NT2/D1 (cell line): ENCODE data around the gene KDM4B.

ENCODE experiments used
- DNase-seq: peaks from one replicate; pipeline ENCODE4 v3.0.0-alpha.2; 2011; ENCODE audit warnings: low read depth, low spot score
- H3K27me3 ChIP-seq: 2 replicates; pipeline ENCODE4 v1.6.0; 2011; ENCODE audit warnings: mild to moderate bottlenecking; ENCODE audit not compliant: insufficient read length, insufficient read depth
- H3K36me3 ChIP-seq: 2 replicates; pipeline ENCODE4 v1.6.1; 2011; ENCODE audit warnings: mild to moderate bottlenecking, low read length, mixed read lengths; ENCODE audit not compliant: insufficient read depth, insufficient read length
- H3K4me1 ChIP-seq: 2 replicates; pipeline ENCODE4 v1.5.1; 2011; ENCODE audit not compliant: insufficient read depth, insufficient read length
- H3K4me3 ChIP-seq: 2 replicates; pipeline ENCODE4 v1.5.1; 2011; ENCODE audit warnings: low read depth; ENCODE audit not compliant: insufficient read length
- H3K9ac ChIP-seq: 2 replicates; pipeline ENCODE4 v1.6.0; 2011; ENCODE audit warnings: low read depth; ENCODE audit not compliant: insufficient read length
- H3K9me3 ChIP-seq: 2 replicates; pipeline ENCODE4 v1.5.1; 2011; ENCODE audit warnings: mild to moderate bottlenecking, low read length; ENCODE audit not compliant: insufficient read depth
- SUZ12 ChIP-seq: IDR thresholded peaks from 2 replicates; pipeline ENCODE4 v1.6.1; 2011; ENCODE audit not compliant: insufficient read length, insufficient read depth; ENCODE audit errors: extremely low read depth
- YY1 ChIP-seq: IDR thresholded peaks from 2 replicates; pipeline ENCODE4 v1.6.1; 2011; ENCODE audit not compliant: insufficient read length, insufficient read depth
- ZNF274 ChIP-seq: IDR thresholded peaks from 2 replicates; pipeline ENCODE4 v1.6.1; 2011; ENCODE audit warnings: mild to moderate bottlenecking, low read depth, low read length

Gene KDM4B

GRCh38 chr19:4987692-4988370 is 18.9 kb downstream of the KDM4B start:
- H3K36me3 ChIP-seq = peaks cover 11% of the 10 kb centered on the region
- H3K9ac ChIP-seq = no peak overlapping the region
- no peaks in the 10 kb centered on the region for H3K9me3 ChIP-seq
- no peak for TF ChIP-seq ZNF274
- TF ChIP-seq SUZ12 = no peak
- TF ChIP-seq YY1 = no peak
- no peak overlapping the region for H3K4me3 ChIP-seq
- no peaks in the 10 kb centered on the region for H3K27me3 ChIP-seq
- peaks cover 33% of the 10 kb centered on the region for H3K4me1 ChIP-seq
- DNase-seq = no peak

GRCh38 chr19:4988770-4989251 is 19.9 kb downstream of the KDM4B start:
- H3K27me3 ChIP-seq = no peaks in the 10 kb centered on the region
- peaks cover 9% of the 10 kb centered on the region for H3K36me3 ChIP-seq
- no peak overlapping the region for H3K4me3 ChIP-seq
- TF ChIP-seq YY1 = no peak
- no peak for TF ChIP-seq ZNF274
- no peak for TF ChIP-seq SUZ12
- peak overlapping the region; percentile 2 for H3K9ac ChIP-seq
- H3K4me1 ChIP-seq = peaks cover 26% of the 10 kb centered on the region
- peak; percentile 63 for DNase-seq
- H3K9me3 ChIP-seq = no peaks in the 10 kb centered on the region

- TF ChIP-seq SUZ12 (no peak), YY1 (no peak), ZNF274 (no peak)
- H3K4me1 ChIP-seq = peaks cover 24% of the 10 kb centered on the region
These were observed 21.4 kb downstream of the KDM4B start for GRCh38 chr19:4990306-4990705.

GRCh38 chr19:4991538-4991937 is 22.6 kb downstream of the KDM4B start:
- peaks cover 14% of the 10 kb centered on the region for H3K4me1 ChIP-seq
- no peak for TF ChIP-seq YY1
- H3K27me3 ChIP-seq = no peaks in the 10 kb centered on the region
- peaks cover 5% of the 10 kb centered on the region for H3K36me3 ChIP-seq
- DNase-seq = no peak
- no peaks in the 10 kb centered on the region for H3K9me3 ChIP-seq
- H3K9ac ChIP-seq = no peak overlapping the region
- H3K4me3 ChIP-seq = no peak overlapping the region

More at GRCh38 chr19:4990306-4990705, 21.4 kb downstream of the KDM4B start:
- H3K9me3 ChIP-seq = no peaks in the 10 kb centered on the region
- H3K36me3 ChIP-seq = peaks cover 5% of the 10 kb centered on the region
- no peak overlapping the region for H3K9ac ChIP-seq
- no peaks in the 10 kb centered on the region for H3K27me3 ChIP-seq
- H3K4me3 ChIP-seq = no peak overlapping the region
- no peak for DNase-seq

GRCh38 chr19:4991996-4992698 is 23.2 kb downstream of the KDM4B start:
- Histone ChIP-seq H3K9ac (no peak overlapping the region), H3K4me3 (no peak overlapping the region), H3K27me3 (no peaks in the 10 kb centered on the region), H3K9me3 (no peaks in the 10 kb centered on the region), H3K36me3 (peaks cover 11% of the 10 kb centered on the region), H3K4me1 (peaks cover 17% of the 10 kb centered on the region)
- TF ChIP-seq YY1 (no peak), ZNF274 (no peak), SUZ12 (no peak)
- no peak for DNase-seq

- no peaks in the 10 kb centered on the region for H3K9me3 ChIP-seq
- peaks cover 7% of the 10 kb centered on the region for H3K4me1 ChIP-seq
These were observed 24.8 kb downstream of the KDM4B start for GRCh38 chr19:4993683-4994082.

GRCh38 chr19:4996701-4997100 is 27.8 kb downstream of the KDM4B start:
- DNase-seq = no peak
- Histone ChIP-seq H3K27me3 (no peaks in the 10 kb centered on the region), H3K36me3 (peaks cover 30% of the 10 kb centered on the region), H3K9me3 (peaks cover 4% of the 10 kb centered on the region; the same call in 1 of the 2 replicates), H3K9ac (no peak overlapping the region), H3K4me1 (peaks cover 5% of the 10 kb centered on the region), H3K4me3 (no peak overlapping the region)
- TF ChIP-seq ZNF274 (no peak), YY1 (no peak), SUZ12 (no peak)

More at GRCh38 chr19:4993683-4994082, 24.8 kb downstream of the KDM4B start:
- Histone ChIP-seq H3K27me3 (no peaks in the 10 kb centered on the region), H3K9ac (no peak overlapping the region), H3K36me3 (peaks cover 21% of the 10 kb centered on the region), H3K4me3 (no peak overlapping the region)
- no peak for TF ChIP-seq YY1
- no peak for TF ChIP-seq ZNF274
- no peak for TF ChIP-seq SUZ12
- DNase-seq = no peak
